GDM1 (cell line): ENCODE results near the gene GSTA3.
"Not testable (repeated sequence)": the region's sequence is repeated elsewhere in the genome, so short reads cannot be mapped to it uniquely, and the experiment has no call there.

Source experiments
- DNase-seq: peaks from one replicate; lab custom pipeline; 2025; lab: John Stamatoyannopoulos, UW

GSTA3 gene

DNA sequence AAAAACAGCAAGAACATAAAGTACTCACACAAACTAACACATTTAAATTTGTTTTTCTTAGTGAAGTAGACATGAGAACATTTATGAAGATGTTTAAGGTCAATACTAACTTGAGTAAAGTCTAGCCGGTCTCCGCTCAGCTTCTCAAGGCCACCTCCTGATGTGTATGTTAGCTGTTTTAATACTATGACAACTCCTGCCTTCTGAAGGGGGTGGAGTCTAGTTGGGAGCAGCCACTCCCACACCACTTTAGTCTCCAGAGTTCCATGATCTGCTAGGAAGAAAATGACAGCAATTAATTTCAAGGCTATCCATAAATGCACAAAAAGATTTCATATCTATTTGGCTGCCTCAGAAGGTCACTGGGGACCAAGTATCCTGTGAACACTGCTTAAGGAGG, at the start of gene GSTA3:
Gene GSTA3, minus strand, starts transcription at position 168 of the 400 bp plus-strand sequence. CDS start 3,864 bp downstream, outside the sequence.
- DNase-seq, result no peak

GRCh38 chr6:52958546-52959255, 49.2 kb upstream of the GSTA3 start:
- no peak for DNase-seq

- no peak for DNase-seq
Observed at GRCh38 chr6:52955871-52956270, 46.4 kb upstream of the GSTA3 start.

GRCh38 chr6:52953911-52954839, 44.7 kb upstream of the GSTA3 start:
- DNase-seq, result no peak

DNA sequence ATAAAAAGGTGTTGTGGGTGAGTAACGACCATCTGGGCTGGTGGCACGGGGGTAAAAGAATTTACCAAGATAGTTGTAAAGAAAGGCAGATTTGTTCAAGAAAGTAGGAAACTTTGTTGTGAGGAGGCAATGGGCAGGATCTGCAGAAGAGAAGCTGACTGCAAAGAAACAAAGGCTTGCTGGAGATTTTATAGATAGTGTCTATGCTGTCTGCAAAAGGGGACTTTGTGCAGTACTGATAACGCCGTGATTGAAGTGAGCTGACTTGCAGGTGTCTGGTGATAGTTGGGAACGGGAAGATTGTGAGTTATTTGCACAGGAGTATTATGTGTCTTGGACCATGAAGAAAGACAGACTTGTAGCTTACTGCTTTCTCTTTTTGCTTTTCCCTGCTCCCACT, 36.8 kb upstream of the GSTA3 start:
- no peak for DNase-seq

DNA sequence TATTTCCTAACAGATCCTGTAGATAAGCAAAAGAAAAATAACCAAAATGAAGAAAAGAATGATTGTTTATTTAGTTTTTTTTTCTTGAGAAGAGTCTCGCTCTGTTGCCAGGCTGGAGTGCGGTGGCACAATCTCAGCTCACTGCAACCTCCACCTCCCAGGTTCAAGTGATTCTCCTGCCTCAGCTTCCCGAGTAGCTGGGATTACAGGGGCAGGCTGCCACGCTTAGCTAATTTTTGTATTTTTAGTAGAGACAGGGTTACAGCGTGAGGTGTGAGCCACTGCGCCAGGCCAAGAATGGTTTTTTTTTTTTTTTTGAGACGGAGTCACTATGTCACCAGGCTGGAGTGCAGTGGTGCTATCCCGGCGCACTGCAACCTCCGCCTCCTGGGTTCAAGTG, 33.3 kb upstream of the GSTA3 start:
- not testable (repeated sequence) for DNase-seq

- no peak for DNase-seq
Observed at GRCh38 chr6:52942221-52942620, 32.7 kb upstream of the GSTA3 start.

- no peak for DNase-seq
Observed at GRCh38 chr6:52937908-52938307, 28.4 kb upstream of the GSTA3 start.

GRCh38 chr6:52933778-52934177, 24.3 kb upstream of the GSTA3 start:
- no peak for DNase-seq

GRCh38 chr6:52931351-52931750, 21.9 kb upstream of the GSTA3 start:
- no peak for DNase-seq

GRCh38 chr6:52929321-52930164, 20.0 kb upstream of the GSTA3 start:
- DNase-seq, result no peak

GRCh38 chr6:52927451-52927850, 18.0 kb upstream of the GSTA3 start:
- no peak for DNase-seq

DNA sequence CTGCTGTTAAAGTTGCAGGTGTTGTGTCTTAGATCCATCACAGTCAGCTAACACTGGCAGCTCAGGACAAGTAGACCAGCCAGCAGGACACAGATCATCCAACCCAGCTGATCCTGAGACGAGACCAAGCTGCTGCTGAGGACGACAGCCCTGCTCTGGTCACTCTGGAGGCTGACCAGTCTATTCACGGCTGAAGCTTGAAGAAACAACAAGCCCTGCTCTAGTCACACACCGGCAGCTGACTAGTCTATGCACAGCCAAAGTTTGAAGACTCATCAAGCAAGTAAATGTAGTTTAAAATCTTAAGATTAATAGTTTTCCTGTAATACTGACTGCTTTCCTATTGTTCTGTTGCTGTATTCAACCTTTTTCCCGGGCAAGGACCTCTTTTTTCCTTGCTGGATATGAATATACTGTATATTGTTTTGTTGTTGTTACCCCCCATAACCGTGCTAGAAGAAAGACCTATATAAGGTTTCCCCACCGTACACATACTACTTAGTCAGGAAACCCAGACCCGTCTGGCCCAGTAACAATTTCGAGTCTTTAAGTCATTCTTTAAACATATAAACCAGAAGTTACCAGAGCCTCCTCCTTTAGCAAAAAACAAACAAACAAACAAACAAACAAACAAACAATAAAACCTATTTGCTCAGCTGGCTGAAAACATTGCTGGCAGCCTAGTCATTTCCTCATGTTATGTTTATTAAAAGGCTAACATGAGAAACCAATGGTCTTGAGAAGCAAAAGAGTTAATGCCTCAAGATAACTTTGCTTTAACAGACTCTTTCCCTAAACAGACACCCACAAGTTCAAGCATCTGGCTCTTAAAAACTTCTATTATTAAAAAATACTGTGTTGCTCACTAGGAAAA, 16.7 kb upstream of the GSTA3 start:
- no peak for DNase-seq

DNA sequence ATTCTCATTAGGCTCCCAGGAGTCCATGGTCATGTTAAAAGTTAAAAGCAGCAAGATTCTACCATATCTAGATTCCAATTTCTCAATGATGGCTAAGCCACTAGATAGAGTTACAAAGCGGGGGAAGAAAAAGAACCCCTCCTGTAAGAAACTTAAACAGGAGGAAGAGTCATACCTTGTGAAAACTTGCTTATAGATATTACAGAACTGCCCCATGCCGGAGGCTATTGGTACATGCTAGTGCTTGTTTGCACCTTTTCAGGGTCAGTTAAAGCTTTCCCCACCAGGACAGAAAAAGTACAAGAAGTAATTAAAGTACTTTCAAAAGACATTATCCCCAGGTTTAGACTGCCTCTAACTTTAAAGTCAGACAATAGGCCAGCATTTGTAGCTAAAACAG, 15.5 kb upstream of the GSTA3 start:
- no peak for DNase-seq

GRCh38 chr6:52923689-52924088, 14.2 kb upstream of the GSTA3 start:
- DNase-seq, result not testable (repeated sequence)

DNA sequence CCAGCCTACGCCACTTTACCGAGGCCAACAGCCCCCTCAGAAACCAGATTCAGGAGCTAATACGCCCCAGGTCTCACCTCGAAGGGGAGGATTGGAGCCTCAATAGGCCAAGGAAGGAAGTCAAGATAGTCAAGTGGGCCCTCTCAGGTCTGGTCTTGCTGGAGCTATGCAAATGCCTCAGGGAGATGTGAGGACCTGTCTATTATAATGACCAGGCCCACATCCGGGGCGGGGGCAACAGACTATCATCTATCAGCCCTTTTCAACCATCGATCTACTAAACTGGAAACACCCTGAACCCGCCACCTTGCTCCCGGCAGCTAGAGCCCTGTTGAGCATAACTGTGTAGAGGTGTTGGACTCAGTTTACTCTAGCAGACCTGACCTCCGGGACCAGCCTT, 12.7 kb upstream of the GSTA3 start:
- no peak for DNase-seq

DNA sequence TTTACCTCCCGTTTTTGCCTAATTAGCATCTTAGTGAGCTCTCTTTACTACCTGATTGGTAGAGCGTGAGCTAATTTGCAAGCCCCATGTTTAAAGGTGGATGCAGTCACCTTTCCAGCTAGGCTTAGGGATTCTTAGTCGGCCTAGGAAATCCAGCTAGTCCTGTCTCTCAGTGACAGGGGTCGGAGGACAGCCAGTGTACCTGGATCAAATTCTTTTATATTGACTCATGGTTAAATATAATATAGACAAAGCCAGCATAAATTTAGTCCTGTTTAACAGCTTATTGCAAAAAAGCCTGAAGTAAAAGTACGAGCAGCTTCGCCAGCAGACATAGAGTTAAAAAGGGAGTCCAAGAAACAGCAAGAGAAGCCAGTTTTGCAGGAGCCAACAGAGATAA, 12.2 kb upstream of the GSTA3 start:
- no peak for DNase-seq

DNA sequence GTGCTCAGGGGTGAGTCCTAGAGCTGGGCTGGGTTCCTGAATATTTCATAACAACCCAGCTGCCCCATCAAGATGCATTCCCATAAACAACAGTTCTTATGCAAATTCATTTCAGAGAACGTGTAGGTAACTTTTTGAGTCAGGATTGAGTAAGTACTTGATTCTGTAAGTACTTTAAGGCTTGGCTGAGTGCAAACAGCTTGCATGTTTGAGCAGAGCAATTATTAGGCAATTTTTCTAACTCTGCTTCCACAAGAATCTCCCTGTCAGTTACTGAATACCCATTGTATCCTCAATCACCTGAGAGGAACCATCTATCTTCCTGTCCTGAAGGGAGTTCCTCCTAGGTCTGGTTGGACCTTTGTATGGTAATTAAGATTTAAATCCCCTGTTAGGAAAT, 10.0 kb upstream of the GSTA3 start:
- DNase-seq, result not testable (repeated sequence)

GRCh38 chr6:52918771-52919170, 9.3 kb upstream of the GSTA3 start:
- not testable (repeated sequence) for DNase-seq

GRCh38 chr6:52918027-52918686, 8.7 kb upstream of the GSTA3 start:
- DNase-seq, result not testable (repeated sequence)

DNA sequence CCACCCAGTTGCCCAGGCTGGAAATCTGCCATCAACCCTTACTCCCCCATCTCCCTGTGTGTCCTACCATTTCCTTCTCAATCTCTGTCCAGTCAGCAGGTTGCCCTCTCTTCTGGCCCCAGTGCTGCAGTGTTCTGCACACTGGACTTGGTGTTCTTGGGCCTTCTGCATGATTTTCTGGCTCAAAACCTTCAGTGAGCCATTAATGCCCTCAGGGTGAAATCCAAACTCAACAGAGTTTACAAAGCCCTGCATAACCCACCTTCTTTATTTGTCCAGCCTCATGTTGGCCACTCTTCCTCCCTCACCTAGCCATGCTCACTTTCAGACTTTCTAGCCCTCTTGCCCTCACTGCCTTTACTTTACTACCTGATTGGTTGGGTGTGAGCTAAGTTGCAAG, 5.0 kb upstream of the GSTA3 start:
- no peak for DNase-seq
